ENCODE data around the gene FAM83F. TPM values are rescaled to one million over a fixed set of nuclear protein-coding genes. Genes with fewer than 3 reads are reported as not detected.

FAM83F gene
- total and polyA plus RNA-seq, 4 donors = 0.39 to 1.5 (median 1.2) TPM

DNA sequence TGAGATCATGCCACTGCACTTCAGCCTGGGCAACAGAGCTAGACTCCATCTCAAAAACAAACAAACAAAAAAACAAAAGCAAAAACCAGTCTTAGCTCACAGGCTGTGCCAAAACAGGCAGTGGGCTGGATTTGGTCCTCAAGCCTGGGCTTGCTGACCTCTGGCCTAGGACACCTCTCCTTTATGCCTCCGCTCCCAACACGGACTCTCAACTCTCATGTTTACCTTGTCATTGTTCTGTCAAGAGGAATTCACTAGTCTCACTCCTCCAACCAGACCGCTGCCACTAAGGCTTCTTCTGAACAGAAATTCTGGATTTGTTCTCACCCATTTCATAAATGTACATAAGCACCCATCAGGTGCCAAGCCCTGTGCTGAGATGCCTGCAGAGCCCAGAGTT lies 42.6 kb downstream of the FAM83F start:
- Histone ChIP-seq H3K9ac (ENCODE audit: low read depth in 1 of 2, low read length in 2 of 2) (no peak overlapping the region), H3K4me1 (ENCODE audit: control insufficient read depth in 4 of 4, insufficient read depth in 4 of 4, low read length in 3 of 4) (peaks cover 0 to 1% (median 0%) of the 10 kb centered on the region in 4 donors), H3K36me3 (ENCODE audit: control insufficient read depth in 4 of 4, insufficient read depth in 3 of 4, low read depth in 1 of 4, low read length in 3 of 4) (no peaks in the 10 kb centered on the region), H3K4me3 (ENCODE audit: low read depth in 1 of 3, low read length in 3 of 3) (no peak overlapping the region), H3K27ac (ENCODE audit: low read depth in 1 of 2, low read length in 2 of 2) (no peak overlapping the region), H3K27me3 (ENCODE audit: control insufficient read depth in 4 of 4, insufficient read depth in 4 of 4, low read length in 3 of 4) (no peaks in the 10 kb centered on the region), H3K9me3 (ENCODE audit: control insufficient read depth in 4 of 4, low read length in 3 of 4) (no peaks in the 10 kb centered on the region)
- TF ChIP-seq TAF1 (conservative IDR thresholded peaks at IDR 0.05) (no peak), SP1 (IDR thresholded peaks at IDR 0.05) (no peak), REST (IDR thresholded peaks at IDR 0.05) (no peak), FOXA1 (IDR thresholded peaks at IDR 0.05) (no peak), HNF4G (IDR thresholded peaks at IDR 0.05) (no peak), ATF3 (IDR thresholded peaks at IDR 0.05) (no peak), RAD21 (IDR thresholded peaks at IDR 0.05) (no peak), ZBTB33 (IDR thresholded peaks at IDR 0.05) (no peak), NR2F2 (IDR thresholded peaks at IDR 0.05) (no peak), JUND (IDR thresholded peaks at IDR 0.05) (no peak), YY1 (IDR thresholded peaks at IDR 0.05) (no peak), RXRA (IDR thresholded peaks at IDR 0.05) (no peak)
- TF ChIP-seq, protein P1, sequence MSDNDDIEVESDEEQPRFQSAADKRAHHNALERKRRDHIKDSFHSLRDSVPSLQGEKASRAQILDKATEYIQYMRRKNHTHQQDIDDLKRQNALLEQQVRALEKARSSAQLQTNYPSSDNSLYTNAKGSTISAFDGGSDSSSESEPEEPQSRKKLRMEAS (IDR thresholded peaks at IDR 0.05) = no peak
- TF ChIP-seq, protein P2, sequence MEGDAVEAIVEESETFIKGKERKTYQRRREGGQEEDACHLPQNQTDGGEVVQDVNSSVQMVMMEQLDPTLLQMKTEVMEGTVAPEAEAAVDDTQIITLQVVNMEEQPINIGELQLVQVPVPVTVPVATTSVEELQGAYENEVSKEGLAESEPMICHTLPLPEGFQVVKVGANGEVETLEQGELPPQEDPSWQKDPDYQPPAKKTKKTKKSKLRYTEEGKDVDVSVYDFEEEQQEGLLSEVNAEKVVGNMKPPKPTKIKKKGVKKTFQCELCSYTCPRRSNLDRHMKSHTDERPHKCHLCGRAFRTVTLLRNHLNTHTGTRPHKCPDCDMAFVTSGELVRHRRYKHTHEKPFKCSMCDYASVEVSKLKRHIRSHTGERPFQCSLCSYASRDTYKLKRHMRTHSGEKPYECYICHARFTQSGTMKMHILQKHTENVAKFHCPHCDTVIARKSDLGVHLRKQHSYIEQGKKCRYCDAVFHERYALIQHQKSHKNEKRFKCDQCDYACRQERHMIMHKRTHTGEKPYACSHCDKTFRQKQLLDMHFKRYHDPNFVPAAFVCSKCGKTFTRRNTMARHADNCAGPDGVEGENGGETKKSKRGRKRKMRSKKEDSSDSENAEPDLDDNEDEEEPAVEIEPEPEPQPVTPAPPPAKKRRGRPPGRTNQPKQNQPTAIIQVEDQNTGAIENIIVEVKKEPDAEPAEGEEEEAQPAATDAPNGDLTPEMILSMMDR (IDR thresholded peaks at IDR 0.05; ENCODE audit: low read depth, low read length, missing input control) = no peak
- WGBS = 64% methylated on average over 3 of the region's 3 CpGs
- no peak for DNase-seq (ENCODE audit: low spot score)

DNA sequence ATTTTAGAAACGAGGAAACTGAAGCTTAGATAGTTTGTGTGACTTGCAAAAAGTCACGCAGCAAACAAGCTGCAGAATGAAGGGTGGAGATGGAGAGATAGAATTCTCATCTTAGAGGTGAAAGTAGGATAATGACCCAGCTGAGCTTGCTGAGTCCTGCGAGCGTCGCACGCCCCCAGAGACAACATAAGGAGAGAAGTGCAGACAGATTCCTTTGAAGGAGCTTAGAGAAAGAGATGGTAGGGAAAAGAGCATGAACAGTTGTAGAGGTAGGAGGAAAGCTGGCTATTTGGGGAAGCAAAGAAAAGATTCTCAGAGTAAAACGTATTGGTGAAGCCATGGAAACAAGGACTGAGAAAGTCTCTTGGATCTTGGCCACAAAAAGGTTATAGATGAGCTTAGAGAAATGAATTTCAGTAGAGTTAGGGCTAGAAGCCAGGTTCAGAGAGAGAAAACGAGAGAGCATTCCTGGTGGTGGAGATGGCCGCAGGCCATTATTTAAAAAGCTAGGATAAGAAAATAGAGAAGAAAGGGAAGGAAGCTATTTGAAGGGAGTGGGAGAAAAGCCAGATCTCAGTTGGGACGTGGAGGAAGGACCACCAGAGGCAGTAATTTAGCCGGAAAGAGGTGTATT lies 44.8 kb downstream of the FAM83F start:
- WGBS = 73% methylated on average over 11 of the region's 11 CpGs
- Histone ChIP-seq H3K36me3 (ENCODE audit: control insufficient read depth in 4 of 4, insufficient read depth in 3 of 4, low read depth in 1 of 4, low read length in 3 of 4) (no peaks in the 10 kb centered on the region), H3K27ac (ENCODE audit: low read depth in 1 of 2, low read length in 2 of 2) (no peak overlapping the region), H3K9me3 (ENCODE audit: control insufficient read depth in 4 of 4, low read length in 3 of 4) (no peaks in the 10 kb centered on the region), H3K27me3 (ENCODE audit: control insufficient read depth in 4 of 4, insufficient read depth in 4 of 4, low read length in 3 of 4) (no peaks in the 10 kb centered on the region), H3K9ac (ENCODE audit: low read depth in 1 of 2, low read length in 2 of 2) (no peak overlapping the region), H3K4me1 (ENCODE audit: control insufficient read depth in 4 of 4, insufficient read depth in 4 of 4, low read length in 3 of 4) (peaks cover 0 to 17% (median 8%) of the 10 kb centered on the region in 4 donors), H3K4me3 (ENCODE audit: low read depth in 1 of 3, low read length in 3 of 3) (no peak overlapping the region)
- no peak for DNase-seq (ENCODE audit: low spot score)
- TF ChIP-seq JUND (IDR thresholded peaks at IDR 0.05) = no peak
- no peak for TF ChIP-seq NR2F2 (IDR thresholded peaks at IDR 0.05)
- TF ChIP-seq FOXA1 (IDR thresholded peaks at IDR 0.05) = no peak
- TF ChIP-seq FOXA2 (IDR thresholded peaks at IDR 0.05) = no peak
- TF ChIP-seq ATF3 (IDR thresholded peaks at IDR 0.05) = no peak
- TF ChIP-seq ZBTB33 (IDR thresholded peaks at IDR 0.05) = no peak
- TF ChIP-seq, protein P2 (IDR thresholded peaks at IDR 0.05; ENCODE audit: low read depth, low read length, missing input control) = no peak
